Medulla oblongata (tissue), 1 donor: ENCODE data around the gene RFFL.
A peak's percentile ranks its signal among the peaks of the same experiment; 100 is the strongest.
"Not testable (repeated sequence)": the region's sequence is repeated elsewhere in the genome, so short reads cannot be mapped to it uniquely, and the experiment has no call there.

Experiments used
- DNase-seq: peaks from one replicate; pipeline ENCODE4 v3.0.0-alpha.2; 2015; ENCODE audit errors: extremely low spot score

The RFFL gene, protein sequence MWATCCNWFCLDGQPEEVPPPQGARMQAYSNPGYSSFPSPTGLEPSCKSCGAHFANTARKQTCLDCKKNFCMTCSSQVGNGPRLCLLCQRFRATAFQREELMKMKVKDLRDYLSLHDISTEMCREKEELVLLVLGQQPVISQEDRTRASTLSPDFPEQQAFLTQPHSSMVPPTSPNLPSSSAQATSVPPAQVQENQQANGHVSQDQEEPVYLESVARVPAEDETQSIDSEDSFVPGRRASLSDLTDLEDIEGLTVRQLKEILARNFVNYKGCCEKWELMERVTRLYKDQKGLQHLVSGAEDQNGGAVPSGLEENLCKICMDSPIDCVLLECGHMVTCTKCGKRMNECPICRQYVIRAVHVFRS

DNA sequence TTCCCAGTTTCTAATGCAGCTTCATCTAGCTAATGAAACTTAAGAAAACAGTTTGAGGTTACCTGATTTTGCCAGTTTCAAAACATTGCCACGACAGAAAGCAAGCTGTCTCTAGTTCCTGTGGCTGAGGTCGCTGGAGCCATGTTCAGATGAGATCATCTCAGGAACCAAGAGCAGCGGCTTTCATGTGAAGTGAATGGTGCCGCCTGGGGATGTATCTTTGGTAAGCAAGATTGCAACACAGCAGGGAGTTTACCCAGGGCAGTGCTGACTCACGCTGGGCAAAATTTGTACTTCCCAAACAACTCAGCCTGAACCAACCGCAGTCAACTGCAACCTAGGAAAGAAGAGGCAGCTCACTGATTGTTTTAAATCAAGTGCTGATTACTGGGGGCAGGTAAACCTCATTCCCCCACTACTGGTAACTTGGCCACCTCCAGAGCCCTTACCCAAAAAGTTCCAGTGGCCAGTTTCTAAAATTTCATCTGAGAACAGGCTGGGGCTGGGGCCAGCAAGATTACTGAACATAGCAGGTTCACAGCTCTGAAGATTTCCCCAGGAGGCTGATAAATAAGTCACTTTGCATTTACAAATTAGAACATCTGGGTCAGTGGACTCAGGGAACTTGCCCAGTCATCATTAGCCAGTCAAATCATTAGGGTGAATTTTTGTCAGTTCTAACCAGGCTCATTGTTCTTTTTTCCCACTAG is at the start of gene RFFL:
TSS of gene RFFL (minus strand) at position 194 of the 710 bp plus-strand sequence. CDS start 37,154 bp downstream, outside the sequence.
- DNase-seq, result peak; percentile 98

DNA sequence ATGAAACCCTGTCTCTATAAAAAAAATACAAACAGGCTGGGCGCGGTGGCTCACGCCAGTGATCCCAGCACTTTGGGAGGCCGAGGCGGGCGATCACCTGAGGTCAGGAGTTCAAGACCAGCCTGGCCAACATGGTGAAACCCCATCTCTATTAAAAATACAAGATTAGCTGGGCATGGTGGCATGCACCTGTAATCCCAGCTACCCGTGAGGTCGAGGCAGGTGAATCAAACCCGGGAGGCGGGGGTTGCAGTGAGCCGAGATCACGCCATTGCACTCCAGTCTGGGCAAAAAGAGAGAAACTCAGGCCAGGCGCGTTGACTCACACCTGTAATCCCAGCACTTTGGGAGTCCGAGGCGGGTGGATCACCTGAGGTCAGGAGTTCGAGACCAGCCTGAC is 47.3 kb upstream of the RFFL start:
- not testable (repeated sequence) for DNase-seq

DNA sequence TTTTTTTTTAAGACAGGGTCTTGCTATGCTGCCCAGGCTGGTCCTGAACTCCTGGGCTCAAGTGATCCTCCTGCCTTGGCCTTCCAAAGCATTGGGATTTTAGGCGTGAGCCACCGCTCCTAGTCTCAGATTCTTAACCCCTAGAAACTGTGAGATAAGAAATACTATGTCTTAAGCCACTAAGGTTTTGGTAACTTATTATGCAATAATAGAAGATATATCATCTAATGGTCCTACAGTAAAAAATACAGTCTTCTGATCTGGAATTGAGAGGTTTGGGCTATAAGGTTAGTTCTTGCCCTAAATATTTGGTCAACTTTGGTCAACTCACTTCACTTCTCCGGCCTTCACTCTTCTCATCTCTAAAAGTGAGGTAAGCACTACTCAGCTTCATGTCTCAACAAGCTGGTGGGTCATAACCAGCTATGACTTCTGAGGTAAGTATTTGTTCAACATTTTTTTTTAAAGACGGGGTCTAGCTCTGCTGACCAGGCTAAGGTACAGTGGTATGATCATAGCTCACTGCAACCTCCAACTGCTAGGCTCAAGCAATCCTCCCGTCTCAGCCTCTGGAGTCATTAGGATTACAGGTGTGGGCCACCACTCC is 41.4 kb upstream of the RFFL start:
- no peak for DNase-seq

DNA sequence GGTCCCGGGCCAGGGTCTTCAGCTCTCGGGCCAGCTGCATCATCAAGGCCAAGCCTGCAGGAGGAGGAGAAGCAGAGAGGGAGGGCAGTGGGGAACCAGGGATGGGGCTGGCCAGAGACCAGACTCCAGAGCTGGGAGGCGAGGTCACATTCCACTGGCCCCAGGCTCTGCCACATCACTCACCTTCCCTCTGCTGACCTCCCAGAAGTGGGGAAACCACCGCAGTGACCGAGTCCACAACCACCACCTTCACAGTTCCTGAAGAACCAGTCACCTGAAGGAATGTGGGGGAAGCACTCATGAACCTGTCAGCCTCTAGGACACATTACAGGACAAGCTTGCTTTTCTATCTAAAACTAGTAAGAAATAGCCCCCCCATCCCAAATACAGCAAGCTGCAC is 39.8 kb upstream of the RFFL start:
- DNase-seq, result no peak

DNA sequence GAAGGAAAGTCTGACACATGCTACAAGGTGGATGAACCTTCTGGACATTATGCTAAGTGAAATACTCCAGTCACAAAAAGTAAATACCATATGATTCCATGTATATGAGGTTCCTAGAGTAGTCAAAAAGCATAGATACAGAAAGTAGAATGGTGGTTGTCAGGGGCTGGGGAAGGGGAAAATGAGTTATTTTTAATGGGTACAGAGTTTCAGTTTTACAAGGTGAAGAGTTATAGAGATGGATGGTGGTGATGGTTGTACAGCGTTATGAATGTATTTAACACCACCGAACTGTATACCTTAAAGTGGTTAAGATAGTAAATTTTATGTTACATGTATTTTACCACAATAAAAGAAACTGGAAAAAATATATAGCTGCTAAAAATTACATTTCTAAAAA is 38.2 kb upstream of the RFFL start:
- DNase-seq, result no peak

DNA sequence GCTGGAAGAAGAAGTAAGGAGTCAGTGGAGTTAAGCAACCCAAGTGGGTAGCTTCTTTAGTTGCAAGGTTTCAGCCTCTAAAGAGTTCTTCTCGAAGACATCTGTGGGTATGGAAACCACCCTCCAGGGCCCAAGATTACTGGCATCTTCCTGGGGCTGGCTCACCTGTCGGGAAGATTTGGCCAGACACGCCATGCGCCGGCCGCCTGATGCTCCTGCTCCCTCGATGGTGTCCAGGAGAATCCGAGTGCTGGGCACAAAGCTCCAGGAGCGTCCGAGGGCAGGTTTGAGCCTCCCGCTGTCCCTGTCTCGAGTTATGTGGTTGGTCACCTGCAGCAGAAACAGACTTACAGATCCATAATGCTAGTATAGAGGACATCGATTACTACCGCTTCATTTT is 37.5 kb upstream of the RFFL start:
- no peak for DNase-seq

DNA sequence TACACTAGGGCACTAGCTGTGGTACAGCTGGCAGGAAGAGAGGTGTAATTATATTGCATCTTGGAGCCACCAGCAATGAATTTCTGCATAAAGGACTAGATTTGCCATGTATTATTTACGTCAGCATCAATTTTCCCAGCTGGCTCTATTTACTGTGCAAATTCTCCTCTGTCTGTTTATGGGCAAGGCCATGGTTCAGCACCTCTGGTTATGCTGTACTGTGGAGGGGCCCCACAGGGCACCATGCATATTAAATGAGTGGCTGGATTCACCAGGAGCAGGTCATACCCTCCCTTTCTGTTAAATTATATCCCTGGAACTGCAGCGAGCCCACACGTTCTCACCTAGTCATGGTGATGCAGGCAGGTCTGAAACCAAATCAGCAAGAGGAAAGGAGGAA is 36.4 kb upstream of the RFFL start:
- no peak for DNase-seq

DNA sequence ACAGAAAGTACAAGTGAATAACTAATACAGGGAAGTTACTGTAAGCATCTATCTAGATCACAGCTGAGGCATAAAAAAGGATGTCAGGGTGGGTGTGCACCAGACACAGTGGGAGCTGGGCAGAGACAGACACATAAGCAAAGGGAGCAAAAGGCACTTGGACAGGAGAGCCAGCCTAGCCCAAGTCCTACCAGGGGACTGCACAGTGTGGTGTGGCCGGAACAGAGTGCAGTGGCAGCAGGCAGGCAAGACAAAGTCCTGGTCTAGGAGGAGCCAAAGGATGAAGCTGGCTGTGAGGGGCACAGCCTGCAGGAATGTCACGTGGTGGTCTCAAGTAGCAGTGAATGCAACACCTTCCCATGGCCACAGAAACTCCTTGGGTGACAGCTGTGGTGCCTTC is 34.3 kb upstream of the RFFL start:
- no peak for DNase-seq

DNA sequence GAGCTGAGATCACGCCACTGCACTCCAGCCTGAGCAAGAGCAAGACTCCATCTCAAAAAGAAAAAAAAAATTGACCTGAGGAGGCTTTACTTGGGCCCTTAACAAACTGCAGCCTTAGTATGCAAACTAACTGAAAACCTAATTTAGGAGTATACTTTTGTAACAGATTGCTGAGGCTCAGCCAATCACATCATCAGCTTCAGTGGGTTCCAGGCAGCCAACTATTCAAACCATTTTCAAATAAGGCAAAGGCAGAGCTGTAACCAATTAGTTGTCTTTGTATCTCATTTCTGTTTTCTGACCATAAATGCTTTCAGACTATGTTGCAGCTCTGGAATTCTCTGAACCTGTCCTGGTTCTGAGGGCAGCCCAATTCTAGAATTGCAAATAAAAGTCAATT is 32.2 kb upstream of the RFFL start:
- DNase-seq, result no peak

DNA sequence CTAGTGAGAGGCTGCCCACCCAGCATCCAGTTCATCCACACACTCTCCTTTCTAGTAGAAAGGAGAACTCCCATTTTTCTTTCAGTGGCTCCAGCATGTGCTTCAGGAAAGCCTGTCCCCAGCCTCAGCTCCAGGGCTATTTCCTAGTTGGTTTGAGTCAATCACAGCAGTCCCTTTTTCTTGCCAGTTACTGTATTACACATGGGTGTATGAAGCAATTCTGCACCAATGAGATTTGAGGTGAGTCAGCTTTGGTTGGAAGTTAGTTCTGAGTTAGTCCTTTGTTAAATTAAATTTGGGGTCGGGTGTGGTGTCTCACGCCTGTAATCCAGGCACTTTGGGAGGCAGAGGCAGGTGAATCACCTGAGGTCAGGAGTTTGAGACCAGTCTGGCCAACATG is 31.4 kb upstream of the RFFL start:
- DNase-seq, result no peak

DNA sequence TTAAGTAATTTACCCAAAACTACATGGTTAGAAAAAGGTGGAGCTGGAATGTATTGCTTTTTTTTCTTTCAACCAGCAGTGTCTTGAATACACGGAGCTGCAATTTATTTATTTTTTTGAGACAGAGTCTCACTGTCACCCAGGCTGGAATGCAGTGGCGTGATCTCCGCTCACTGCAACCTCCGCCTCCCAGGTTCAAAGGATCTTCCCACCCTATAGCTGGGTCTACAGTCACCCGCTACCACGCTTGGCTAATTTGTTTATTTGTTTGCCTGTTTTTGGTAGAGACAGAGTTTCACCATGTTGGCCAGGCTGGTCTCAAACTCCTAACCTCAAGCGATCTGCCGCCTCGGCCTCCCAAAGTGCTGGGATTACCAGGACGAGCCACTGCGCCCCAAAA is 27.2 kb upstream of the RFFL start:
- DNase-seq, result not testable (repeated sequence)

DNA sequence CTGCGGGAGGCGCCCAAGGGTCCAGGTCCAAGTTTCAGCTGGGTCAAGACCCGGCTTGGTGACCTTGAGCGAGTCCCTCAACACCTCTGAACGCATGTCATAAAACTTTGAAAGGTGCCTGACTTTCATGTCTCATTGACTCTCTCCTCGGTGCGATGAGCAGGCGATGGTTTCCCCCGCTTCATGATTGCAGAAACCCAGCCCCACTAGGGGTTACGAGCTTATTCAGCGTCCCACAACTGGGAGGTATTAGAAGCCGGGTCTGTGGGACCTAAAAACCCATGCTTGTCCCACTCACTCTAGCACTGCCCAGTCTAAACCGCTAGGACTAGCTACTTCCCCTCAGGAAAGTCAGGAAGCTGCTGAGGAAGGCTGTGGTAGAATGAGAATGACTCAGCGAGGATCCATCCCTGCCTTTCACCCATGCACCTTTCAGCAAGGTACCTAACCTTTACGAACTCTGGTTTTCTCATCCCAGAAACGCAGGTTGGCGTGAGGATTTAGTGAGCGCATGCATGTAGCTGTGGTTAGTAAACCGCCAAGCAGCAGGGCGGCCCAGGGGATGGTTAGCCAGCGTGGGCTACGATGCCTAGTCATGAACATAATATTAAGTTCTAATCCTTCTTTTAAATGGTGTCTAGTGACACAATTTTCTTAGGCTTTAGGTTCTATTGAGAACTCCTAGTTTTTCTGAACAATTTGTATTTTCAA is 26.2 kb upstream of the RFFL start:
- peak; percentile 57 for DNase-seq

DNA sequence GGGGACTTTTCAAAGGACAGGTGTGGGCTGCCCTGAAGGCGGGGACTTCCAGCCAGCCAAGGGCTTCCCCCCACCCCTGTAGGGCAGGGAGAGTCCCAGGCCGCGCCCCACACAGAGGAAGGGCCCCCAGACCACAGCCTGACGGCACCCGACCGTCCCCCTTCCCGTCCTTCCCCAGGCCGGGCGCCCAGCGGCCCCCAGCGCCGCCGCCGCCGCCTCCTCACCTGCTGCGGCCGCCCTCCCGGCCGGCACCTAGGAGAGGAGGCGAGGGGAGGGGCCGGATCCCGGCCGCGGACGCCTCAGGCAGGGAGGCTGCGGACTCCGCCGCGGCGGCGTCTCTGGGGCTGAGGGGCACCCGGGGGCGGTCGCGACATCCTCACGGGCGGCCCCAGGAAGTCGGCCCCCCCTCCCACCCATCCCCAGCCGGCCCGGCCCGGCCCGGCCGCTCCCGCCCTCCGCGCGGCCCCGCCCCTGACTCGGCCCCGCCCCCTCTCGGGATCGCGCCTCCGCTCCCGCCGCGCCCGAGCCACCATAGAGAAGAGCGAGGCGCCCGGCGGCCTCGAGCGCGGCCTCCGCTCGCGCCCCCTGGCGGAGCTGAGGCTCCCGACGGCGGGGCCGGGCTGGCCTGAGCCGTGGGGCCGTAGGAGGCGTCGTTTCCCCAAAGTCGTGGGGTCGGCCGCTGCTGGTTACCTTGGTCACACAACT is 25.5 kb upstream of the RFFL start:
- DNase-seq, result peak; percentile 92

DNA sequence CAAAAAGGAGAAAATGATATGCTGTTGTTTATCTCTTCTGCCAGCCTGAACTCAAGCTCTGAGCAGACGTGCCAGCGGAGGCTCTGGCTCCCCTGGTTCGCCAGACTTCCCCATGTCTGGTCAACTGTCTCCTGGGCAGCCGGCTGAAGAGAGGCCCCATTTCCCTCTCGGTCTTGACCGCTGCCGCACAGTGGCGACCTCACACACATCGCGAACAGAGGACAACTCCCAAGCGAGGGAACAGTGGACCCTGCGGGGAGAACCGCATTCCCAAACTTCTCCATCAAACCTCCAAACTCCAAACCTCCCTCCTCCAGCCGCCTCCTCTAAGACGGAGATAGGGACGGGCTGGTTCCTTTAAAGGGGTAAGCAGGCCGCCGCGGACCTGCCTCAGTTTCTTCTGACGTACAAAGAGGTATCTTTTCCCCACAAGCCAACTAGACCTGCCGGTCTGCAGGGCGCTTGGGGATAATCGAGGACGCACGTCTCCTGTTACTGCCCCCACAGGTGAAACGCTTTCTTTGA is 24.9 kb upstream of the RFFL start:
- no peak for DNase-seq

DNA sequence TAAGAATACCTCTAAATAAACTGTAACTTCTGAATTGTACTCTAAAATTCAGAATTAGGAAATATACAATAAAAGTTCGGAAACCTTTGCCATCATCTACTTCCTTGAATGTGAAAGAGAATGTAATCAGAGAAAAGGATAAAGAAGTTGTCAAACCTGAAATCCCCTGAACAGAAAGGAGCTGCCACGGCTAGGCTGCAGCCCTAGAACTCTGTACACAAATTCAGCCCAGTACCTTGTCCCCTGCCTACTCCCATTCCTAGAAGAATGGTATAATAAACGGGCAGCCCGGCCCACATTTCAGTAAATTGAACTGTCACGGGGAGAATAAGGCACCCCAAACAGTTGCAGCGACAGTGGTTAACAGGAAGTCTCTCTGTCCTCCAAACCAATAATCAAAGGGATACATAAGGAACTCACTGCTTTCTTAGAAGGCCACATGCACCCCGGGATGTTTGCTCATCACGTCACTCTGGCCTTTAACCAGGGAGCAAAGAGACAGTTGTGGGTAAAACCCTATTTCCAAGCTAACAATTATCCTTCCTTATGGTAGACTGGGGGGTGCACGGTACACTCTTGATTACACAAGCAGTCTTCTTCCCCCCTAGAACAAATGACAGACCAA is 24.3 kb upstream of the RFFL start:
- peak; percentile 80 for DNase-seq

DNA sequence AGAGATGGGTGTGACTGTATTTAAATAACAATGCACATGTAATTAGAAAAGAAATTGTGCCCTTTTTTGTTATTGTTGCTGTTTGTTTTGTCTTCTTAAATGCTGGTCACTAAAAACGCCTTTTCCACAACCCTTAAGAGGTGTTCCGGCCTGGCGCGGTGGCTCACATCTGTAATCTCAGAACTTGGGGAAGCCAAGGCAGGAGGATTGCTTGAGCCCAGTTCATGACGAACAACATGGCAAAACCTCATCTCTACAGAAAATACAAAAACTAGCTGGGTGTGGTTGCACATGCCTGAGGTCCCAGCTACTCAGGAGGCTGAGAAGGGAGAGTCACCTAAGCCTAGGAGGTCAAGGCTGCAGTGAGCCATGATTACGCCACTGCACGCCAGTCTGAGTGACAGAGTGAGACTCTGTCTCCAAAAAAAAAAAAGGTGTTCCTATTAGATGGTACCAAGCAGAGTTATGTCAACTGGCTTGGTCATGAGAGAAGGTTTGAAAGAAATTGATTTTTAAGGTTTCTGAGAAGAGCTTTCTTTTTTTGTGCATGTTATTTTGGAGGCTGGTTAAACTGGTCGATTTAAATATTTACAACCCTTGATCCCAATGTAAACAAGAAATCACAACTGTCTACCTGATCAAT is 23.5 kb upstream of the RFFL start:
- DNase-seq, result peak; percentile 44

DNA sequence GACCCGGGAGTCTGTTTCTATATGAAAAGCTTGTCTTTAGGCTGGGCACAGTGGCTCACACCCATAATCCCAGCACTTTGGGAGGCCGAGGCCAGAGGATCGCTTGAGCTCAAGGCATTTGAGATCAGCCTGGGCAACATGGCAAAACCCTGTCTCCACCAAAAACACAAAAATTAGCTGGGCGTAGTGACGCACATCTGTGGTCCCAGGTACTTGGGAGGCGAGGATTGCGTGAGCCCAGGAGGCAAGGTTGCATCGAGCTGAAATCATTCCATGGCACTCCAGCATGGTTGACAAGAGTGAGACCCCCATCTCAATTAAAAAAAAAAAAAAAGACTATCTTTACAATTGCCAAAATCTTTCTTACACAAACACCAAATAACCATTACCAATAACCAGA is 22.7 kb upstream of the RFFL start:
- peak; percentile 18 for DNase-seq

DNA sequence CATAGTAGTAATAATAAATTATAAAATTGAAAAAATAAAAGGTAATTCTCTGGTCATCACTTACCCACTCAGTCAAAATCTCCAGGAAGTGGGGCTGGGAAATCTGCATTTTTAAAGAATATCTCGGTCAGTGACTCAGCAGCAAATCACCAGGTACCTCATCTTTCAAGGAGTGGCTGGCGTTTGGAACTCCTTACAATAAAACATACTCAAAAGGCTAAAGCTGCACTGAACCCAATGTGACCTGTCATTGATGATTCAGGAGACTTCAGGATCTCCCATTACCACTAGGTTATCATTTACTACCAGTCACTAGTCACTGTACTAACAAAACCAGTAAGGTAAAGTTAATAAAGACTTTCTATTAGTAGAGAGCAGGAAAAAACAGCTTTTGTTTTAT is 21.5 kb upstream of the RFFL start:
- peak; percentile 8 for DNase-seq

DNA sequence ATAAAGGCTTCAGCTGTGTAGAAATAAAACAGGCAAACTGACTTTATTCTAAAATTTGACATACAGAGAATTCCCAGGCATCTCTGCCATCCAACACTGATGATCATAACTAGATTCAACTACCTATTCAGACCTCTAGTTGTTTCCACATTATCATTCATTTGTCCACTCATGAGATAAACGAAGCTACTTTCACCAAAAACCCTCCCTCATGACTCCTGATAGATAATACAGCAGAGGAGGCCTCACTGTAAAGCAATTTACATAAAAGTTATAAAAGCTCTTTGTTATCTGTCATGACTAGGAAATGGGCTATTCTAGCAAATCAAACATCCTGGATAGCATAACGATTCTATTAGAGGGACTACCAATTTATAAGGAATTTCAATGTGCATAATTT is 19.6 kb upstream of the RFFL start:
- DNase-seq, result no peak

DNA sequence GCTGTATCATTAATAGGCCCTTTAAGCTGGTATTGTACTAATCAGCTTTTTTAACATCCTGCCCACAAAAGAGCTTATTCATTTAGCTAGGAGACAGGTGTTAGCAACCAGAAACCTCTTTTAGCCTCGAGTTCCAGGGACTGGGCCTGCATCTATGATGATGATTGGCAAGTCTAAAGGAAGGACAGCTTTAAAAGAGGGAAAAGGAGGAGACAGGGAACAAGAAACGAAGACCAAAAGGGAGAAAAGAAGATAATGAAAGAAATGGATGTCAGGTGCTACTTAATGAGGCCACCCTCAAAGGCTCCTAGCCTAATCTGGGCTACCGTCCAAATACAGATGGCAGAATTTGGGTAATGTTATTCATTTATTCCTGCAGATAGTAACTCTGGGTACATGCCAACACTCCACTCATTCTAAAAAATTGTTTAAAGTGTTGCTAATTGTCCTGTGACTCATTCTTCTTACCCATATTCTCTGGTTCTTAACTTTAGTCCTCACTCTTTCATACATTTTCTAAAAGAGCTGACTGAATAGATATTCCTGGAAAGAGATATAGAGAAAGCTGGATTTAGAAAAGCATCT is 18.7 kb upstream of the RFFL start:
- DNase-seq, result peak; percentile 40
